SU-DHL-6 (cell line): ENCODE results near the gene ADAMTS16.

Experiments used
- H2AFZ ChIP-seq: fragments of 200-600 bp; sonication (generic); 2 replicates; pipeline ENCODE4 v1.6.1; 2014; ENCODE audit warnings: low read depth, mild to moderate bottlenecking, moderate library complexity, mixed read lengths, antibody characterized with exemption, low read length; ENCODE audit not compliant: severe bottlenecking
- H3F3A ChIP-seq: fragments of 200-600 bp; shearing (Covaris generic); 2 replicates; pipeline ENCODE4 v1.6.0; 2016; ENCODE audit warnings: antibody characterized with exemption, mild to moderate bottlenecking; ENCODE audit not compliant: insufficient read depth
- H3K27ac ChIP-seq: fragments of 200-600 bp; sonication (generic); 2 replicates; pipeline ENCODE4 v1.5.1; 2016; ENCODE audit warnings: low read depth, mild to moderate bottlenecking, low read length, moderate library complexity, mixed read lengths
- H3K27me3 ChIP-seq: fragments of 200-600 bp; sonication (generic), shearing (Covaris generic); 2 replicates; pipeline ENCODE4 v1.6.0; 2014; ENCODE audit warnings: mild to moderate bottlenecking, low read length
- H3K36me3 ChIP-seq: fragments of 200-600 bp; sonication (generic); 2 replicates; pipeline ENCODE4 v1.6.1; 2014; ENCODE audit warnings: mild to moderate bottlenecking, low read length, mixed read lengths
- H3K4me2 ChIP-seq: fragments of 300-600, 200-600 bp; shearing (Covaris generic), sonication (generic); 2 replicates; pipeline ENCODE4 v1.6.0; 2014; ENCODE audit warnings: low read length, low read depth, mild to moderate bottlenecking; ENCODE audit not compliant: poor library complexity, severe bottlenecking
- H3K4me3 ChIP-seq: fragments of 200-600 bp; sonication (generic); 2 replicates; pipeline ENCODE4 v1.5.1; 2014; ENCODE audit warnings: antibody characterized with exemption, low read length, mild to moderate bottlenecking, mixed read lengths; ENCODE audit not compliant: insufficient read depth, poor library complexity, severe bottlenecking
- H3K79me2 ChIP-seq: fragments of 200-600 bp; sonication (generic); 2 replicates; pipeline ENCODE4 v1.6.1; 2014; ENCODE audit warnings: mild to moderate bottlenecking, low read length, moderate library complexity; ENCODE audit not compliant: insufficient read depth
- H3K9ac ChIP-seq: fragments of 200-600 bp; sonication (generic); 2 replicates; pipeline ENCODE4 v1.7.0; 2014; ENCODE audit warnings: mild to moderate bottlenecking, low read length
- H3K9me2 ChIP-seq: fragments of 200-600 bp; sonication (generic); replicated peaks from 2 replicates; pipeline ENCODE4 v1.6.1; 2014; ENCODE audit warnings: low read length; ENCODE audit not compliant: insufficient read depth
- H3K9me3 ChIP-seq: fragments of 200-600 bp; sonication (generic); 2 replicates; pipeline ENCODE4 v1.6.1; 2014; ENCODE audit warnings: low read length, mixed read lengths; ENCODE audit not compliant: insufficient read depth
- H4K20me1 ChIP-seq: fragments of 200-600 bp; sonication (generic); 2 replicates; pipeline ENCODE4 v1.6.1; 2014; ENCODE audit warnings: low read depth, mild to moderate bottlenecking, antibody characterized with exemption, low read length, moderate library complexity, mixed read lengths
- EZH2phosphoT487 ChIP-seq: fragments of 200-600 bp; sonication (generic), shearing (Covaris generic); conservative IDR thresholded peaks from 2 replicates; pipeline ENCODE4 v1.6.1; 2018; ENCODE audit warnings: mild to moderate bottlenecking, antibody characterized with exemption, low read length, moderate library complexity, mixed read lengths
- TF ChIP-seq, protein P1 (sequence below): fragments of 200-600 bp; sonication (generic); IDR thresholded peaks from one replicate; pipeline ENCODE4 v1.5.1; 2017; ENCODE audit warnings: antibody characterized with exemption, mild to moderate bottlenecking, low read length, moderate library complexity; ENCODE audit not compliant: insufficient read depth, poor library complexity, severe bottlenecking

The ADAMTS16 gene

DNA sequence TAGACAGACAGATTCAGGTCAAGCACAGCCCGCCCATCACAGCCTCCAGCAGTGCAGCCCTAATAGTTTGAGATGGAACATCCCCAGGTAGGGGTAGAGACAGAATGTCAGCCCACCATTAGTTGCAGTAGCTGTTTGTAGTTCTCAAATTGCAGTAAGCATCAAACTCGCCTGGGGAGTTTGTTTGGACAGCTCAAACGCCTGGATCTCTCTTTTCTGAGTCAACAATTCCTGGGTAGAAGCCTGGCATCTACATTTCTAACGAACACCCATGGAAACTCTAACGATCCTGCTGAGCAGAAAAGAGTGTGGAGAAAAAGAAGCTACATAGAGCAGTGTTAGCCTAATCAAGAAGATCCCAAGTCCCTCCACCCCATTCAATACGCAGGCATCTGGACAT lies 59.4 kb downstream of the ADAMTS16 start:
- no peaks in the 10 kb centered on the region for H4K20me1 ChIP-seq
- no peaks in the 10 kb centered on the region for H3K9me2 ChIP-seq
- no peaks in the 10 kb centered on the region for H3K9me3 ChIP-seq
- no peak overlapping the region for H3K4me2 ChIP-seq
- no peaks in the 10 kb centered on the region for H3F3A ChIP-seq
- H2AFZ ChIP-seq: no peak overlapping the region
- H3K4me3 ChIP-seq: no peak overlapping the region
- H3K27ac ChIP-seq: no peak overlapping the region
- no peaks in the 10 kb centered on the region for H3K79me2 ChIP-seq
- no peak overlapping the region for H3K9ac ChIP-seq
- H3K36me3 ChIP-seq: no peaks in the 10 kb centered on the region
- TF ChIP-seq EZH2phosphoT487: no peak
- TF ChIP-seq, protein P1, sequence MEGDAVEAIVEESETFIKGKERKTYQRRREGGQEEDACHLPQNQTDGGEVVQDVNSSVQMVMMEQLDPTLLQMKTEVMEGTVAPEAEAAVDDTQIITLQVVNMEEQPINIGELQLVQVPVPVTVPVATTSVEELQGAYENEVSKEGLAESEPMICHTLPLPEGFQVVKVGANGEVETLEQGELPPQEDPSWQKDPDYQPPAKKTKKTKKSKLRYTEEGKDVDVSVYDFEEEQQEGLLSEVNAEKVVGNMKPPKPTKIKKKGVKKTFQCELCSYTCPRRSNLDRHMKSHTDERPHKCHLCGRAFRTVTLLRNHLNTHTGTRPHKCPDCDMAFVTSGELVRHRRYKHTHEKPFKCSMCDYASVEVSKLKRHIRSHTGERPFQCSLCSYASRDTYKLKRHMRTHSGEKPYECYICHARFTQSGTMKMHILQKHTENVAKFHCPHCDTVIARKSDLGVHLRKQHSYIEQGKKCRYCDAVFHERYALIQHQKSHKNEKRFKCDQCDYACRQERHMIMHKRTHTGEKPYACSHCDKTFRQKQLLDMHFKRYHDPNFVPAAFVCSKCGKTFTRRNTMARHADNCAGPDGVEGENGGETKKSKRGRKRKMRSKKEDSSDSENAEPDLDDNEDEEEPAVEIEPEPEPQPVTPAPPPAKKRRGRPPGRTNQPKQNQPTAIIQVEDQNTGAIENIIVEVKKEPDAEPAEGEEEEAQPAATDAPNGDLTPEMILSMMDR: no peak
- no peaks in the 10 kb centered on the region for H3K27me3 ChIP-seq

DNA sequence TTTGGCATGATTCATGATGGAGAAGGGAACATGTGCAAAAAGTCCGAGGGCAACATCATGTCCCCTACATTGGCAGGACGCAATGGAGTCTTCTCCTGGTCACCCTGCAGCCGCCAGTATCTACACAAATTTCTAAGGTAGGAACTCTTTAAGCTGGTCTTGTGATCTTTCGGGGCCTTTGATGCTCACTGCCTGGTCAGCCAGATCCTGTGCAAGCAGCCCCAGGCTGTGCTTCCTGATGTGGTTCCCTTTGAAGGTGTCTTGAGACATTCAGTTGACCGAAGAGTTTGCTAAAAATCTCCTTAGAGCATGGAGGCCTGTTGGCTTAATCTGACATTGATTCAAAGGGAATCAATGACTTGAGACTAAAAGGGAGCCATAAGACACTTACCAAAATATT lies 60.0 kb downstream of the ADAMTS16 start:
- TF ChIP-seq EZH2phosphoT487: no peak
- TF ChIP-seq, protein P1: no peak
- Histone ChIP-seq H3K79me2 (no peaks in the 10 kb centered on the region), H3K9ac (no peak overlapping the region), H3K27ac (no peak overlapping the region), H4K20me1 (no peaks in the 10 kb centered on the region), H3K9me3 (no peaks in the 10 kb centered on the region), H3K9me2 (no peaks in the 10 kb centered on the region), H2AFZ (no peak overlapping the region), H3K36me3 (no peaks in the 10 kb centered on the region), H3F3A (no peaks in the 10 kb centered on the region), H3K4me2 (no peak overlapping the region), H3K4me3 (no peak overlapping the region), H3K27me3 (no peaks in the 10 kb centered on the region)

DNA sequence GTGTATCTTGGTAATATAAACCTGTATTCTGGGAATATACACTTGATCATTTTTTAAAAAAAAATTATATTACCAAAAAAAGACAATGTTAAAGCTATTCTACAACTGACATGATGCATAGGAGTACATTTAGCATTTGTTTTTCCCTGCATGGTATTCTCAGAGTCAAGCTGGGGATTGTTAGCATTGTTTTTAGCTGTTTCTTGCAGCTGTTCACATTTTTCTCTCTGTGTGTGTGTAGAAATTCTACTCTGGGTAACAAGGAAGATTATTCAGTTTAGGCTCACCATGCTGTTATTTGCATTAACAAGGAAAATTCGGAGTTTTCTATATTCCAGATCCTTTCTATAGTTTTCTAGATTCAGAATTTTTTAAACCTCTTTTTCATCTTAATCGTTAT lies 62.2 kb downstream of the ADAMTS16 start:
- no peaks in the 10 kb centered on the region for H4K20me1 ChIP-seq
- no peak for TF ChIP-seq EZH2phosphoT487
- TF ChIP-seq, protein P1: no peak
- H3K27me3 ChIP-seq: no peaks in the 10 kb centered on the region
- H3F3A ChIP-seq: no peaks in the 10 kb centered on the region
- H3K4me2 ChIP-seq: no peak overlapping the region
- no peaks in the 10 kb centered on the region for H3K9me2 ChIP-seq
- no peak overlapping the region for H3K27ac ChIP-seq
- no peaks in the 10 kb centered on the region for H3K36me3 ChIP-seq
- no peaks in the 10 kb centered on the region for H3K9me3 ChIP-seq
- no peak overlapping the region for H3K9ac ChIP-seq
- H3K79me2 ChIP-seq: no peaks in the 10 kb centered on the region
- no peak overlapping the region for H2AFZ ChIP-seq
- no peak overlapping the region for H3K4me3 ChIP-seq

DNA sequence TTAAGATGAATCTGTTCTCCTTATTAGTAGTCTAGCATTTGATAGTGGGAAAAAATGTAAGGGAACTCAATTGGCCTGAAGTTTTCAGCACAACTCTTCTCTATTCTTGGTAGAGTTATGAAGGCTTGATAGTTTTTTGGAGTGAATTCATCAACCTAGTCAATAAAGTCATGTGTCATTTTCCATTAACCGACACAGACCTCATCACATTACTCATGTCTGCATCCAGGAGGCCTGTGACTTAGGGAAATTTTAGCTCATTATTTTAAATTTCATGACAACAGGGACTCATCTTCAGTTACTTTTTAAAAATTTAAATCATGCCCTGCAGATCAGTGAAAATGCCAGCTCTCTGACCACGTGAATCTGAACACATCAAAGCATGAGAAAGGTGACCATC lies 63.3 kb downstream of the ADAMTS16 start:
- H3K79me2 ChIP-seq: no peaks in the 10 kb centered on the region
- no peak overlapping the region for H2AFZ ChIP-seq
- no peak overlapping the region for H3K4me2 ChIP-seq
- H3K9me2 ChIP-seq: no peaks in the 10 kb centered on the region
- H3K9ac ChIP-seq: no peak overlapping the region
- H3K27ac ChIP-seq: no peak overlapping the region
- no peaks in the 10 kb centered on the region for H3F3A ChIP-seq
- no peaks in the 10 kb centered on the region for H3K27me3 ChIP-seq
- TF ChIP-seq EZH2phosphoT487: no peak
- TF ChIP-seq, protein P1: no peak
- no peak overlapping the region for H3K4me3 ChIP-seq
- no peaks in the 10 kb centered on the region for H3K36me3 ChIP-seq
- no peaks in the 10 kb centered on the region for H3K9me3 ChIP-seq
- no peaks in the 10 kb centered on the region for H4K20me1 ChIP-seq
